Panc1 (cell line): ENCODE measurements around the gene SERPINA12. TPM values are rescaled to one million over a fixed set of nuclear protein-coding genes. Genes with fewer than 3 reads are reported as not detected.

ENCODE experiments used
- ATAC-seq: fragments of 200-7000 bp; cut with Tn5 transposase; 2 replicates; pipeline ENCODE4 v1.9.1; 2020; ENCODE audit warnings: mild to moderate bottlenecking, moderate library complexity
- BruUV-seq: library from RNA; stranded (reverse); fragments of 400-500 nt; replicated peaks from 2 replicates; lab custom pipeline; 2021; lab: Mats Ljungman, UMichigan
- CTCF ChIA-PET: fragments of 300-600 bp; sonication (Branson Sonifier 250); formaldehyde crosslinking; loops from one replicate; lab custom pipeline; 2022; ENCODE audit warnings: antibody characterized with exemption; lab: Charles Lee
- POLR2A ChIA-PET: fragments of 300-600 bp; sonication (Branson Sonifier 250); formaldehyde crosslinking; loops from one replicate; lab custom pipeline; 2022; ENCODE audit warnings: antibody characterized with exemption; lab: Charles Lee
- DNase-seq: peaks from one replicate; pipeline ENCODE4 v3.0.0-alpha.2; 2010; ENCODE audit warnings: low read depth, low spot score
- H3K27ac ChIP-seq: 2 replicates; pipeline ENCODE4 v1.5.1; 2011; ENCODE audit warnings: mild to moderate bottlenecking, low read length, inconsistent platforms
- H3K27me3 ChIP-seq: fragments of 200-500 bp; sonication (Bioruptor generic); 2 replicates; pipeline ENCODE4 v1.6.0; 2014; ENCODE audit warnings: low read length, inconsistent platforms; ENCODE audit not compliant: control insufficient read depth, insufficient read depth
- H3K36me3 ChIP-seq: fragments of 200-500 bp; sonication (Bioruptor generic); 2 replicates; pipeline ENCODE4 v1.5.1; 2014; ENCODE audit warnings: inconsistent platforms, mild to moderate bottlenecking, low read length, moderate library complexity; ENCODE audit not compliant: control insufficient read depth, insufficient read depth
- H3K4me1 ChIP-seq: 2 replicates; pipeline ENCODE4 v1.5.1; 2011; ENCODE audit warnings: inconsistent platforms, mild to moderate bottlenecking, low read length, moderate library complexity; ENCODE audit not compliant: control insufficient read depth, insufficient read depth
- H3K4me3 ChIP-seq, 2 experiments: 2 replicates each; pipeline ENCODE4 v1.5.1; 2011 to 2012; ENCODE audit warnings: low read depth in 2 of 2, low read length in 2 of 2, mild to moderate bottlenecking in 2 of 2, inconsistent platforms in 1 of 2, moderate library complexity in 1 of 2
- H3K9me3 ChIP-seq: fragments of 200-500 bp; sonication (Bioruptor generic); 2 replicates; pipeline ENCODE4 v1.5.1; 2014; ENCODE audit warnings: low read depth, mild to moderate bottlenecking, inconsistent platforms, low read length, moderate library complexity; ENCODE audit not compliant: control insufficient read depth, insufficient read depth
- POLR2AphosphoS5 ChIP-seq: IDR thresholded peaks from 2 replicates; pipeline ENCODE4 v1.6.1; 2012; ENCODE audit warnings: mild to moderate bottlenecking, low read depth, low read length, moderate library complexity
- SIN3A ChIP-seq: IDR thresholded peaks from 2 replicates; pipeline ENCODE4 v1.6.1; 2012; ENCODE audit warnings: low read depth, mild to moderate bottlenecking, low read length, moderate library complexity, borderline replicate concordance; ENCODE audit not compliant: insufficient read depth
- TCF7L2 ChIP-seq: IDR thresholded peaks from 2 replicates; pipeline ENCODE4 v1.6.1; 2011; ENCODE audit warnings: mild to moderate bottlenecking, low read depth, low read length, inconsistent platforms
- in situ Hi-C: cut with HindIII; loops from 2 replicates; pipeline ENCODE4 v1.10.0; 2016; ENCODE audit warnings: low sequenced_read_pairs, low pct_unique_long_range_greater_than_20kb
- intact Hi-C: fragments of 100-400 bp; cut with micrococcal nuclease; formaldehyde crosslinking; loops from one replicate; pipeline ENCODE4 v1.10.0; 2022; ENCODE audit not compliant: unreplicated experiment
- total RNA-seq: library from RNA; stranded (reverse); gene quantifications from one replicate; pipeline ENCODE4 v1.2.1, GENCODE V29; 2021; ENCODE audit not compliant: unreplicated experiment
- TF ChIP-seq, protein P1 (sequence below): fragments of 450-650 bp; IDR thresholded peaks from 2 replicates; pipeline ENCODE4 v1.5.1; 2017; ENCODE audit warnings: mild to moderate bottlenecking
- TF ChIP-seq, protein P2 (sequence below), 2 experiments: IDR thresholded peaks; 2 replicates each; pipeline ENCODE4 v1.6.1; 2011 to 2012; ENCODE audit warnings: low read depth in 2 of 2, control low read depth in 1 of 2, low read length in 1 of 2, mild to moderate bottlenecking in 1 of 2, moderate library complexity in 1 of 2; ENCODE audit not compliant: insufficient read depth in 1 of 2

Gene SERPINA12
- total RNA-seq, 1 experiment from 2014 or later, result not detected

DNA sequence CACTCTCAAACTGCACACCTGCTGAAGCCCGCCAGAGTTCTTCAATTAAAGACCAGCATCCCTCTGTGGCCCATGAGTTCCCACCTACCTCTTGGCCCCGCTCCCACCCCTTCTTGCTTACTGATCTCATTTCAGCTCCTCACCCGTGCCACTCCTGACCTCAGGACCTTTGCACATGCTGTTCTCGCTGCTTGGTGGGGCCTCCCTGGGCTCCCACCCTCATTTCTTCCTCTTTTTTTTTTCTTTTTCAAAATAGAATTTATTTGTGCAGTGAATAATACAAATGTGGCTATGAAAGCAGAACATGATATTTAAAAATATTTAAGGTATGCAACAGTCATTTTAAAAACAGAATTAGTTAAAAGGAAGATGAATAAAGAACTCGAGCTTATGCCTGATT, 24.8 kb downstream of the SERPINA12 start:
- intact Hi-C loops (no loop called here), in situ Hi-C loops (no loop called here)
- DNase-seq, result no peak
- H3K4me1 ChIP-seq, result no peaks in the 10 kb centered on the region
- no peak overlapping the region for H3K4me3 ChIP-seq
- ChIA-PET CTCF (no interaction called here), POLR2A (no interaction called here)
- no peak overlapping the region for H3K27ac ChIP-seq
- TF ChIP-seq, protein P1, sequence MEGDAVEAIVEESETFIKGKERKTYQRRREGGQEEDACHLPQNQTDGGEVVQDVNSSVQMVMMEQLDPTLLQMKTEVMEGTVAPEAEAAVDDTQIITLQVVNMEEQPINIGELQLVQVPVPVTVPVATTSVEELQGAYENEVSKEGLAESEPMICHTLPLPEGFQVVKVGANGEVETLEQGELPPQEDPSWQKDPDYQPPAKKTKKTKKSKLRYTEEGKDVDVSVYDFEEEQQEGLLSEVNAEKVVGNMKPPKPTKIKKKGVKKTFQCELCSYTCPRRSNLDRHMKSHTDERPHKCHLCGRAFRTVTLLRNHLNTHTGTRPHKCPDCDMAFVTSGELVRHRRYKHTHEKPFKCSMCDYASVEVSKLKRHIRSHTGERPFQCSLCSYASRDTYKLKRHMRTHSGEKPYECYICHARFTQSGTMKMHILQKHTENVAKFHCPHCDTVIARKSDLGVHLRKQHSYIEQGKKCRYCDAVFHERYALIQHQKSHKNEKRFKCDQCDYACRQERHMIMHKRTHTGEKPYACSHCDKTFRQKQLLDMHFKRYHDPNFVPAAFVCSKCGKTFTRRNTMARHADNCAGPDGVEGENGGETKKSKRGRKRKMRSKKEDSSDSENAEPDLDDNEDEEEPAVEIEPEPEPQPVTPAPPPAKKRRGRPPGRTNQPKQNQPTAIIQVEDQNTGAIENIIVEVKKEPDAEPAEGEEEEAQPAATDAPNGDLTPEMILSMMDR, result no peak
- ATAC-seq, result no peak
- BruUV-seq, result no TSS peak
- no peaks in the 10 kb centered on the region for H3K27me3 ChIP-seq
- H3K9me3 ChIP-seq, result no peaks in the 10 kb centered on the region
- no peaks in the 10 kb centered on the region for H3K36me3 ChIP-seq

DNA sequence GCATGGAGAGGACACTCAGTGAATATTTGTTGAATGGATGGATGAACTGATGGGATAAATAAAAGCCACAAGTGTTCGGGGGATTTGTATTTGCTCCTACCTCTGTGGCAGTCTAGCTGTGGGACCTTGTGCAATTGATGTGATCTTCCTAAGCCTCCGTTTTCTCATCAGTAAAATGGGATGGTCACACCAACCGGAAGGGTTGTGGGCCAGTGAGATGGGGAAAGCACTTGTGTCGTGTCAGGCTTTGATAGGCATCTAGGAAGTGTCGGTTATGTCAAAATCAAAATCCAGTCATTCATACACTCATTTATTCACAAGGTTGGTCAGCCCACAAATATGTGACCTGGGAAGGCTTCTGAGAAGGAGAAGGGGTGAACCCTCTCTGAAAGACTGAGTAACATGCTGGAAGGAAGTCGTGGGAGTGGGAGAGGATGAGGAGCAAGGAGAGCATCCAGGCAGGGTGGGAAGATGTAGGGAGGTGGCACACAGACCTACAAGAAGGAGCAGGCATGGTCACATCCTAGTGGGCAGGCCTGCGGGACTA, 25.5 kb downstream of the SERPINA12 start:
- no peaks in the 10 kb centered on the region for H3K27me3 ChIP-seq
- no peak for DNase-seq
- H3K4me3 ChIP-seq, result no peak overlapping the region
- ATAC-seq, result no peak
- CTCF ChIA-PET, result no interaction called here
- intact Hi-C loops, result no loop called here
- peaks cover under 1% of the 10 kb centered on the region; the same call in 1 of the 2 replicates for H3K9me3 ChIP-seq
- no peak overlapping the region for H3K27ac ChIP-seq
- BruUV-seq, result no TSS peak
- H3K36me3 ChIP-seq, result no peaks in the 10 kb centered on the region
- in situ Hi-C loops, result no loop called here
- POLR2A ChIA-PET, result no interaction called here
- TF ChIP-seq, protein P2, sequence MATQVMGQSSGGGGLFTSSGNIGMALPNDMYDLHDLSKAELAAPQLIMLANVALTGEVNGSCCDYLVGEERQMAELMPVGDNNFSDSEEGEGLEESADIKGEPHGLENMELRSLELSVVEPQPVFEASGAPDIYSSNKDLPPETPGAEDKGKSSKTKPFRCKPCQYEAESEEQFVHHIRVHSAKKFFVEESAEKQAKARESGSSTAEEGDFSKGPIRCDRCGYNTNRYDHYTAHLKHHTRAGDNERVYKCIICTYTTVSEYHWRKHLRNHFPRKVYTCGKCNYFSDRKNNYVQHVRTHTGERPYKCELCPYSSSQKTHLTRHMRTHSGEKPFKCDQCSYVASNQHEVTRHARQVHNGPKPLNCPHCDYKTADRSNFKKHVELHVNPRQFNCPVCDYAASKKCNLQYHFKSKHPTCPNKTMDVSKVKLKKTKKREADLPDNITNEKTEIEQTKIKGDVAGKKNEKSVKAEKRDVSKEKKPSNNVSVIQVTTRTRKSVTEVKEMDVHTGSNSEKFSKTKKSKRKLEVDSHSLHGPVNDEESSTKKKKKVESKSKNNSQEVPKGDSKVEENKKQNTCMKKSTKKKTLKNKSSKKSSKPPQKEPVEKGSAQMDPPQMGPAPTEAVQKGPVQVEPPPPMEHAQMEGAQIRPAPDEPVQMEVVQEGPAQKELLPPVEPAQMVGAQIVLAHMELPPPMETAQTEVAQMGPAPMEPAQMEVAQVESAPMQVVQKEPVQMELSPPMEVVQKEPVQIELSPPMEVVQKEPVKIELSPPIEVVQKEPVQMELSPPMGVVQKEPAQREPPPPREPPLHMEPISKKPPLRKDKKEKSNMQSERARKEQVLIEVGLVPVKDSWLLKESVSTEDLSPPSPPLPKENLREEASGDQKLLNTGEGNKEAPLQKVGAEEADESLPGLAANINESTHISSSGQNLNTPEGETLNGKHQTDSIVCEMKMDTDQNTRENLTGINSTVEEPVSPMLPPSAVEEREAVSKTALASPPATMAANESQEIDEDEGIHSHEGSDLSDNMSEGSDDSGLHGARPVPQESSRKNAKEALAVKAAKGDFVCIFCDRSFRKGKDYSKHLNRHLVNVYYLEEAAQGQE (IDR thresholded peaks at IDR 0.05; ENCODE audit: insufficient read depth in 1 of 2, low read depth in 2 of 2, low read length in 1 of 2), result no peak
- TF ChIP-seq, protein P1, result no peak
- TF ChIP-seq POLR2AphosphoS5 (no peak), TCF7L2 (no peak), SIN3A (no peak)
- no peaks in the 10 kb centered on the region for H3K4me1 ChIP-seq
